A549 (cell line): Measurements from ENCODE around the gene ITLN1. TPM values are rescaled to one million over a fixed set of nuclear protein-coding genes. Genes with fewer than 3 reads are reported as not detected.

Source experiments
- ATAC-seq, 2 experiments: fragments of 200-7000 bp in 1 of 2; fragments of >200 bp in 1 of 2; cut with Nextera tagmentation in 1 of 2; cut with Tn5 transposase in 1 of 2; 3 replicates each; pipeline versions ENCODE4 v1.8.0 to v1.9.1; 2018 to 2020; ENCODE audit warnings: mild to moderate bottlenecking in 1 of 2, moderate library complexity in 1 of 2
- CTCF ChIA-PET: fragments of 300-600 bp; sonication (Branson Sonifier 250); formaldehyde crosslinking; extraction: SDS; loops from one replicate; lab custom pipeline; 2021; ENCODE audit warnings: antibody characterized with exemption, inconsistent platforms; lab: Yijun Ruan, JAX
- POLR2A ChIA-PET: fragments of 350-600 bp; formaldehyde crosslinking; extraction: SDS; loops from one replicate; lab custom pipeline; 2021; ENCODE audit warnings: antibody characterized with exemption, inconsistent platforms; lab: Yijun Ruan, JAX
- DNase-seq, 2 experiments: peaks; one replicate each; pipeline versions ENCODE4 v3.0.0 to v3.0.0-alpha.2; 2011 to 2016; ENCODE audit warnings: low read depth in 1 of 2, low spot score in 1 of 2
- FAIRE-seq: peaks from 2 replicates; lab custom pipeline; 2011; peaks lifted over from hg19 to GRCh38; lab: Jason Lieb, UNC
- H3K27ac ChIP-seq, 2 experiments: fragments of >200 bp; sonication (Bioruptor Twin); formaldehyde crosslinking; 3 replicates each; pipeline ENCODE4 v1.5.1; 2016 to 2017
- H3K4me1 ChIP-seq: fragments of >200 bp; sonication (Bioruptor Twin); formaldehyde crosslinking; 3 replicates; pipeline ENCODE4 v1.6.1; 2016
- H3K4me2 ChIP-seq: fragments of >200 bp; sonication (Bioruptor Twin); formaldehyde crosslinking; 3 replicates; pipeline ENCODE4 v1.6.1; 2016
- H3K4me3 ChIP-seq: fragments of >200 bp; sonication (Bioruptor Twin); formaldehyde crosslinking; 3 replicates; pipeline ENCODE4 v1.5.1; 2016
- H3K9me3 ChIP-seq: fragments of >200 bp; sonication (Bioruptor Twin); formaldehyde crosslinking; 3 replicates; pipeline ENCODE4 v1.6.1; 2016
- BHLHE40 ChIP-seq: IDR thresholded peaks from 2 replicates; pipeline ENCODE4 v1.6.1; 2012; ENCODE audit warnings: low read depth, low read length, inconsistent platforms
- CBX2 ChIP-seq: fragments of 200-600 bp; sonication (generic); IDR thresholded peaks from 2 replicates; pipeline ENCODE4 v1.6.1; 2016; ENCODE audit warnings: low read depth, mild to moderate bottlenecking, borderline replicate concordance
- CBX8 ChIP-seq: fragments of 200-600 bp; sonication (generic); IDR thresholded peaks from 2 replicates; pipeline ENCODE4 v1.6.1; 2016
- CEBPB ChIP-seq, 2 experiments: fragments of >200 bp in 1 of 2; sonication (Bioruptor Twin) in 1 of 2; formaldehyde crosslinking in 1 of 2; IDR thresholded peaks; 2 replicates each; pipeline ENCODE4 v1.6.1; 2012 to 2016
- E2F6 ChIP-seq: IDR thresholded peaks from 2 replicates; pipeline ENCODE4 v1.6.1; 2012; ENCODE audit warnings: low read depth, borderline replicate concordance
- EHMT2 ChIP-seq: fragments of 200-600 bp; sonication (generic); IDR thresholded peaks from 2 replicates; pipeline ENCODE4 v1.6.1; 2016; ENCODE audit warnings: antibody characterized with exemption, low read depth, mild to moderate bottlenecking, moderate library complexity
- ELK1 ChIP-seq: fragments of 150-350 bp; IDR thresholded peaks from 2 replicates; pipeline ENCODE4 v1.6.1; 2014; ENCODE audit warnings: low read depth, mild to moderate bottlenecking, low read length
- EP300 ChIP-seq, 2 experiments: fragments of >200 bp; sonication (Bioruptor Twin); formaldehyde crosslinking; IDR thresholded peaks; 2 replicates in 1 of 2; 3 replicates in 1 of 2; pipeline ENCODE4 v1.6.1; 2016 to 2017
- FOXS1 ChIP-seq: fragments of 250-450 bp; sonication (Bioruptor Pico); IDR thresholded peaks from 2 replicates; pipeline ENCODE4 v1.5.0; 2020; ENCODE audit warnings: mild to moderate bottlenecking, moderate library complexity
- HES2 ChIP-seq: fragments of >200 bp; sonication (Bioruptor Twin); formaldehyde crosslinking; IDR thresholded peaks from 2 replicates; pipeline ENCODE4 v1.6.1; 2016
- HOXB13 ChIP-seq: fragments of 250-450 bp; sonication (Bioruptor Pico); IDR thresholded peaks from 2 replicates; pipeline ENCODE4 v1.5.0; 2020; ENCODE audit warnings: low read depth, mild to moderate bottlenecking, moderate library complexity
- JUN ChIP-seq, 2 experiments: fragments of >200 bp; sonication (Bioruptor Twin); formaldehyde crosslinking; IDR thresholded peaks; 2 replicates in 1 of 2; 3 replicates in 1 of 2; pipeline ENCODE4 v1.6.1; 2016 to 2017
- JUNB ChIP-seq: fragments of >200 bp; sonication (Bioruptor Twin); formaldehyde crosslinking; IDR thresholded peaks from 2 replicates; pipeline ENCODE4 v1.6.1; 2016
- KDM5A ChIP-seq: fragments of 200-600 bp; sonication (generic); IDR thresholded peaks from 2 replicates; pipeline ENCODE4 v1.6.1; 2016; ENCODE audit warnings: antibody characterized with exemption, mild to moderate bottlenecking
- MAFK ChIP-seq: fragments of 450-650 bp; IDR thresholded peaks from 2 replicates; pipeline ENCODE4 v1.6.1; 2014; ENCODE audit not compliant: partially characterized antibody
- MAZ ChIP-seq: fragments of 150-350 bp; IDR thresholded peaks from 2 replicates; pipeline ENCODE4 v1.6.1; 2014; ENCODE audit warnings: antibody characterized with exemption, low read depth, low read length, borderline replicate concordance
- NFE2L2 ChIP-seq: fragments of 150-350 bp; conservative IDR thresholded peaks from 2 replicates; pipeline ENCODE4 v1.6.1; 2014; ENCODE audit warnings: low read length
- NR3C1 ChIP-seq: fragments of >200 bp; sonication (Bioruptor Twin); formaldehyde crosslinking; IDR thresholded peaks from 3 replicates; pipeline ENCODE4 v1.6.1; 2017
- PBX3 ChIP-seq: IDR thresholded peaks from 2 replicates; pipeline ENCODE4 v1.6.1; 2012
- POLR2AphosphoS2 ChIP-seq: conservative IDR thresholded peaks from 2 replicates; pipeline ENCODE4 v1.6.1; 2012; ENCODE audit warnings: low read length, improper control_type of control experiment, inconsistent platforms
- RFX5 ChIP-seq: fragments of 450-650 bp; IDR thresholded peaks from 2 replicates; pipeline ENCODE4 v1.7.1; 2014; ENCODE audit warnings: antibody characterized with exemption, mild to moderate bottlenecking, moderate library complexity
- RNF2 ChIP-seq: fragments of 200-600 bp; sonication (generic); IDR thresholded peaks from 2 replicates; pipeline ENCODE4 v1.6.1; 2016; ENCODE audit warnings: low read depth, mild to moderate bottlenecking, antibody characterized with exemption, moderate library complexity, borderline replicate concordance
- SMC3 ChIP-seq: fragments of >200 bp; sonication (Bioruptor Twin); formaldehyde crosslinking; IDR thresholded peaks from 3 replicates; pipeline ENCODE4 v1.6.1; 2018; ENCODE audit warnings: inconsistent platforms
- TFCP2L1 ChIP-seq: fragments of 250-450 bp; sonication (Bioruptor Pico); IDR thresholded peaks from 2 replicates; pipeline ENCODE4 v1.5.0; 2021; ENCODE audit warnings: mild to moderate bottlenecking
- TP53 ChIP-seq: fragments of 250-450 bp; sonication (Bioruptor Pico); IDR thresholded peaks from 2 replicates; pipeline ENCODE4 v1.5.0; 2021; ENCODE audit warnings: mild to moderate bottlenecking, moderate library complexity
- USF2 ChIP-seq: fragments of 450-650 bp; IDR thresholded peaks from 2 replicates; pipeline ENCODE4 v1.6.1; 2014; ENCODE audit warnings: antibody characterized with exemption
- ZC3H11A ChIP-seq: fragments of 450-650 bp; IDR thresholded peaks from 2 replicates; pipeline ENCODE4 v1.6.1; 2014; ENCODE audit warnings: antibody characterized with exemption, mild to moderate bottlenecking
- ZNF302 ChIP-seq: fragments of 250-450 bp; sonication (Bioruptor Pico); IDR thresholded peaks from 2 replicates; pipeline ENCODE4 v1.9.0; 2021; ENCODE audit warnings: inconsistent platforms, mild to moderate bottlenecking, moderate library complexity
- ZSCAN20 ChIP-seq: fragments of 250-450 bp; sonication (Bioruptor Pico); IDR thresholded peaks from 2 replicates; pipeline ENCODE4 v1.8.0; 2022; ENCODE audit warnings: mild to moderate bottlenecking, moderate library complexity
- WGBS: methylation state at CpG from one replicate; pipeline ENCODE4 v1.1.6; 2017; ENCODE audit errors: missing lambda C conversion rate; 5-methylcytosine and 5-hydroxymethylcytosine counted together
- polyA plus RNA-seq, 4 experiments: library from polyadenylated mRNA; depleted of rRNA in 3 of 4; stranded (reverse); fragments of >200 nt; fragmentation: RNase III in 1 of 4; extraction: RNeasy Plus Mini Kit Qiagen cat#74134 plus additional on column Dnase treatment in 1 of 4; gene quantifications; 2 replicates in 3 of 4; 3 replicates in 1 of 4; pipeline ENCODE4 v1.2.3, GENCODE V29; 2011 to 2017

Gene ITLN1
- polyA plus RNA-seq, 2 of the 4 experiments (the other 2 are of a cell fraction): not detected

GRCh38 chr1:160880216-160880615, 4.8 kb downstream of the ITLN1 start:
- Histone ChIP-seq H3K4me2 (no peak overlapping the region), H3K4me3 (no peak overlapping the region), H3K4me1 (no peaks in the 10 kb centered on the region), H3K27ac (no peak overlapping the region), H3K9me3 (no peaks in the 10 kb centered on the region)
- TF ChIP-seq KDM5A (no peak), MAFK (no peak), EHMT2 (no peak), PBX3 (no peak), CEBPB (IDR thresholded peaks at IDR 0.05) (no peak), RFX5 (no peak), NR3C1 (no peak), FOXS1 (CRISPR knock-in tag) (no peak), POLR2AphosphoS2 (no peak), CBX2 (no peak), RNF2 (no peak), E2F6 (no peak), JUNB (no peak), BHLHE40 (no peak), USF2 (no peak), CBX8 (no peak)
- CTCF ChIA-PET: interaction anchor here (1.1 to 1.6 kb wide), 2 partner anchors 37 to 71 kb away, joined by 3 to 7 read pairs; no protein-coding TSS in a partner anchor
- POLR2A ChIA-PET: no interaction called here
- DNase-seq (no peak), FAIRE-seq (no peak), ATAC-seq (no peak)
- 52% methylated on average over 3 of the region's 3 CpGs for WGBS

GRCh38 chr1:160879056-160879455, 5.9 kb downstream of the ITLN1 start:
- no peak for FAIRE-seq

More at GRCh38 chr1:160879056-160879455, 5.9 kb downstream of the ITLN1 start:
- 43% methylated on average over 8 of the region's 8 CpGs for WGBS
- DNase-seq: no peak
- Histone ChIP-seq H3K4me3 (no peak overlapping the region), H3K4me1 (no peaks in the 10 kb centered on the region), H3K9me3 (no peaks in the 10 kb centered on the region), H3K27ac (no peak overlapping the region), H3K4me2 (no peak overlapping the region)
- no peak for ATAC-seq
- POLR2A ChIA-PET: no interaction called here
- CTCF ChIA-PET: interaction anchor here (1.1 to 1.6 kb wide), 3 partner anchors 36 to 111 kb away, joined by 3 to 7 read pairs (median 6); no protein-coding TSS in a partner anchor
- TF ChIP-seq PBX3: no peak
- TF ChIP-seq TFCP2L1 (CRISPR knock-in tag): no peak
- no peak for TF ChIP-seq HOXB13 (CRISPR knock-in tag)
- no peak for TF ChIP-seq POLR2AphosphoS2
- TF ChIP-seq ZC3H11A: no peak
- no peak for TF ChIP-seq NFE2L2
- TF ChIP-seq MAZ: no peak
- no peak for TF ChIP-seq E2F6
- TF ChIP-seq ELK1: no peak
- TF ChIP-seq USF2: no peak
- TF ChIP-seq ZSCAN20 (CRISPR knock-in tag): no peak
- no peak for TF ChIP-seq RNF2
- TF ChIP-seq SMC3: no peak
- no peak for TF ChIP-seq TP53
- no peak for TF ChIP-seq JUNB
- no peak for TF ChIP-seq EP300 (IDR thresholded peaks at IDR 0.05)
- no peak for TF ChIP-seq ZNF302
- TF ChIP-seq MAFK: no peak
- TF ChIP-seq HES2: no peak
- TF ChIP-seq JUN (IDR thresholded peaks at IDR 0.05): no peak
